ENCODE results near the gene STARD5.

Gene STARD5

DNA sequence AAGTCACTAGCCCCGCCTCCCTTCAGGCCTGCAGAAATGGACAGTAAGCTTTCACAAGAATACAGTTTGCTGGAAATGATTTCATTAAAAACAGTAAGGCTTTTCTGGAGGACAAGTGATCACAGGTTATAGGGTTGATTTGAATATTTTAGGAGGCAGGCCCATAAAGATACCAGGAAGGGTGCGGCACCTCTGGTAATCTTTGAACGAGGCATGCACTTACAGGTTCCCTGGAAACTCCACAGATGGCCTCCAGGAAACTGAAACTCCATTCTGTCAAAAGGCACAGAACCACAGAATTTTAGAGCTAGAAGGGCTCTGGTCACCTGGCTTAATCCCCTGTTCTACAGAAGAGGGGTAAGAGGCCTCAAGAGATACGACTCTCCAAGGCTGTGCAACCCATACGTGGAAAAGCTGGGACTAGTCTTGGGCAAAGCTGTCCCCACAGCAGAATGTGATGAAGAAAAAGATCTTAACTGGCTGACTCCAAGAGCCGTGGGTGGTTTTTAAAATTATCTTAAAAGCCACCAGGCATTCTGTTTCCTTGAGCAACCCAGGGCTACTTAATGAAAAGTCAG is 1.2 kb downstream of the STARD5 start:
- H3K4me3 ChIP-seq (ENCODE audit: low read depth, low read length), result 0 out of 2 replicates have a peak overlapping the region, but pooled peaks have one; percentile 1
- TF ChIP-seq, protein P1, sequence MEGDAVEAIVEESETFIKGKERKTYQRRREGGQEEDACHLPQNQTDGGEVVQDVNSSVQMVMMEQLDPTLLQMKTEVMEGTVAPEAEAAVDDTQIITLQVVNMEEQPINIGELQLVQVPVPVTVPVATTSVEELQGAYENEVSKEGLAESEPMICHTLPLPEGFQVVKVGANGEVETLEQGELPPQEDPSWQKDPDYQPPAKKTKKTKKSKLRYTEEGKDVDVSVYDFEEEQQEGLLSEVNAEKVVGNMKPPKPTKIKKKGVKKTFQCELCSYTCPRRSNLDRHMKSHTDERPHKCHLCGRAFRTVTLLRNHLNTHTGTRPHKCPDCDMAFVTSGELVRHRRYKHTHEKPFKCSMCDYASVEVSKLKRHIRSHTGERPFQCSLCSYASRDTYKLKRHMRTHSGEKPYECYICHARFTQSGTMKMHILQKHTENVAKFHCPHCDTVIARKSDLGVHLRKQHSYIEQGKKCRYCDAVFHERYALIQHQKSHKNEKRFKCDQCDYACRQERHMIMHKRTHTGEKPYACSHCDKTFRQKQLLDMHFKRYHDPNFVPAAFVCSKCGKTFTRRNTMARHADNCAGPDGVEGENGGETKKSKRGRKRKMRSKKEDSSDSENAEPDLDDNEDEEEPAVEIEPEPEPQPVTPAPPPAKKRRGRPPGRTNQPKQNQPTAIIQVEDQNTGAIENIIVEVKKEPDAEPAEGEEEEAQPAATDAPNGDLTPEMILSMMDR (IDR thresholded peaks at IDR 0.05; ENCODE audit: insufficient read depth, low read depth, low read length, missing control alignments), result no peak
- DNase-seq (ENCODE audit: low read depth), result no peak

DNA sequence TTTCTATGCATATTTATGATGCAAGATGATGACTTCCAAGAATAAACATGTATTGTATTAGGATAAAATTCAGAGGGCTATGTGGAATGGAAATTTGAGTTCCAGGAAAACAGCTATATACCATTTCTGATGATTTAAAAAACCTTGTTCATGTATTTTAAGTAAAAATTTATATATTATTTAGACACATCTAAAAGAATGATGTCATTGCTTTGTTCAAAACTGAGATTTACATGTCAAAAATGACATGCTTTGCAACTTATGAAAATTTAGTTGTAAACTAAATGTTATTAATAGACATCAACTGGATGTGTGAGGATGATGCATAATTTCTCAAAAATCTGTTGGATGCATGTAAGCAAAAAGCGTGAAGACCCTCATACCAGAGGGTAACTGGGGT is 2.3 kb downstream of the STARD5 start:
- TF ChIP-seq, protein P1 (IDR thresholded peaks at IDR 0.05; ENCODE audit: insufficient read depth, low read depth, low read length, missing control alignments), result no peak
- H3K4me3 ChIP-seq (ENCODE audit: low read depth, low read length), result no peak overlapping the region
- DNase-seq (ENCODE audit: low read depth), result no peak

DNA sequence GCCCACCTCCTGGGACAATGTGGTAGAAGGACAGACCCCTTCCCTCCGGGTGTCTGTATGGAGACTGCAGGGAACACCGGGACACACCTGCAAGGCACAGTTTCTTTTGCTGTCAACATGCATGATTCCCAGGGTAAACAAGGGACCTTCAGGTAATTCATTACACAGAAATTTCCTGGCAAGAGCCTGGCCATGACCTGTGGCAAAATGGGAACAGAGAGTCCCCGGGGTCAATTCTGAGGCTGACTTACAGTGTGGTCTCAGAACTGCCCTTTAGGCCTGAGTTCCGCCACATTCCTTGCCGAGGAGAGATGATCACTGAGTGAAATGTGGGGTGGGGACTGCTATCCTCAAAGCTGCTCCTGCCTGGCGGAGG is 6.3 kb downstream of the STARD5 start:
- TF ChIP-seq, protein P1 (IDR thresholded peaks at IDR 0.05; ENCODE audit: insufficient read depth, low read depth, low read length, missing control alignments), result no peak
- H3K4me3 ChIP-seq (ENCODE audit: low read depth, low read length), result no peak overlapping the region

DNA sequence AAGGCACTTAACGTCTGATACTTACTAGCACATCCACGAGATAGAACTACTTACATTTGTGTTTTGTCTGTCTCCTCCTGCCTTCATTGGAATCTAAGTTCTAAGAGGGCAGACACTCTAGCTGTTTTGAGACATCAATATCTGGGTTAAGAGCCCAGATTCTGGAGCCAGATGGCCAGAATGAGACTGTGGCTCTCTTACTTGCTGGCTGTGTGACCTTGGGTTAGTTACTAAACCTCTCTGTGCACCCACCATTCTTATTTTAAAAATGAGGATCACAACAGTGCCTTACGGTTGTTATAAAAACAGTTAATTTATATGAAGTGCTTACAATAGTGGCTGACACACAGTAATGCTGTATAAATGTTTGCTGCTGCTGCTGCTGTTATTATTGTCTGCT is 7.7 kb downstream of the STARD5 start:
- DNase-seq (ENCODE audit: low read depth), result no peak
- TF ChIP-seq, protein P1 (IDR thresholded peaks at IDR 0.05; ENCODE audit: insufficient read depth, low read depth, low read length, missing control alignments), result no peak

More for the DNA sequence above, 6.3 kb downstream of the STARD5 start:
- no peak for DNase-seq (ENCODE audit: low read depth)

DNA sequence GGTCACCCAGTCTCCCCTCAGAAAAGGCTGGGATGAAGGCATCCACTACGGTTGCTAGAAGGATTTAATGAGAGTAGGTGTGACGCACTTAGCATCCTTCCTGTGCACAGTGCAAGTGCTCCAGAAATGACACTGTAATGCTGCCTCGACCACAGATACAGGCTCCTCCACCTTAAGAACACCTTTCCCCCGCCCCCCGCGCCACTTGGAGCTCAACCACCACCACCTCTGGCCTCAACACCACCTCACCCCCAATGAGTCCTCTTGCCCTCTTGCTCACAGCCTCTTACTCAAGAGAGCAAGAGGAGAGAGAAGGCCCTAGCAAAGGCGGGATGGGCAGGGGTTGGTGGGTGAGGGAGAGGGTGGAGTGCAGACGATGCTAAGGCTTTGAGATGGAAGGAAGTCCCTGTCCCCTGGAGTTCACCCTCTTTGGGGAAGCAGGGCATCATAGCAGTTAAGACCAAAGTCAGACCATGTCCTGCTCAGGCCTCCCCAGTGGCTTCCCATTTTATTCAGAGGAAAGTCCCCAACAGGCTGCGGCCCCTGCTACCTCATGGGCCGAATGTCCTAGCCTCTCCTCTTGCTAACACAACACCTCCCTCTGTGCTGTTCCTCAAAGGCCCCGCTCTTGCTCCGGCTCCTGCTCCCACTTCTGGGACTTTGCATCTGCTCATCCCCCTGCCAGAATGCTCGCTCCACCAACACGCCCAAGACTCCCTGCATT is 8.3 kb downstream of the STARD5 start:
- TF ChIP-seq, protein P1 (IDR thresholded peaks at IDR 0.05; ENCODE audit: insufficient read depth, low read depth, low read length, missing control alignments), result no peak

More for the DNA sequence above, 7.7 kb downstream of the STARD5 start:
- no peak overlapping the region for H3K4me3 ChIP-seq (ENCODE audit: low read depth, low read length)

DNA sequence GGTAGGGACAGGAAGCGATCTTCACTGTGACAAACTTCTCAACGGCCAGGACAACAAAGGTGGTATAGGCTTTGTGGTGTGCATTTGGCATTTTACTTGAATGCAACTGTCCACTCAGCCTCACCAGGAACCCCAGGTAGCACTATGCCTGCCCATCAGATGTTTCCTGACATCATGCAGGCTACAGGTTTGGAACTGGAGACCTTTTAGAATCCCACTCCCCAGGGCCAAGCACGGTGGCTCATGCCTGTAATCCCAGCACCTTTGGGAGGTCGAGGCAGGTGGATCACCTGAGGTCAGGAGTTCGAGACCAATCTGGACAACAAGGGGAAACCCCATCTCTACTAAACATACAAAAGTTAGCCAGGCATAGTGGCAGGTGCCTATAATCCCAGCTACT is 9.6 kb downstream of the STARD5 start:
- TF ChIP-seq, protein P1 (IDR thresholded peaks at IDR 0.05; ENCODE audit: insufficient read depth, low read depth, low read length, missing control alignments), result no peak
- H3K4me3 ChIP-seq (ENCODE audit: low read depth, low read length), result no peak overlapping the region
- no peak for DNase-seq (ENCODE audit: low read depth)

More for the DNA sequence above, 8.3 kb downstream of the STARD5 start:
- H3K4me3 ChIP-seq (ENCODE audit: low read depth, low read length), result no peak overlapping the region
- peak; percentile 35 for DNase-seq (ENCODE audit: low read depth)
